Activated T-cell treated with anti-CD3 and anti-CD28 coated beads for 1 hour (primary cell): ENCODE results near the gene CYTH2.

ENCODE experiments used
- DNase-seq: peaks from one replicate; pipeline ENCODE4 v3.0.0-alpha.2; 2020; ENCODE audit warnings: low read depth

Gene CYTH2, protein sequence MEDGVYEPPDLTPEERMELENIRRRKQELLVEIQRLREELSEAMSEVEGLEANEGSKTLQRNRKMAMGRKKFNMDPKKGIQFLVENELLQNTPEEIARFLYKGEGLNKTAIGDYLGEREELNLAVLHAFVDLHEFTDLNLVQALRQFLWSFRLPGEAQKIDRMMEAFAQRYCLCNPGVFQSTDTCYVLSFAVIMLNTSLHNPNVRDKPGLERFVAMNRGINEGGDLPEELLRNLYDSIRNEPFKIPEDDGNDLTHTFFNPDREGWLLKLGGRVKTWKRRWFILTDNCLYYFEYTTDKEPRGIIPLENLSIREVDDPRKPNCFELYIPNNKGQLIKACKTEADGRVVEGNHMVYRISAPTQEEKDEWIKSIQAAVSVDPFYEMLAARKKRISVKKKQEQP

DNA sequence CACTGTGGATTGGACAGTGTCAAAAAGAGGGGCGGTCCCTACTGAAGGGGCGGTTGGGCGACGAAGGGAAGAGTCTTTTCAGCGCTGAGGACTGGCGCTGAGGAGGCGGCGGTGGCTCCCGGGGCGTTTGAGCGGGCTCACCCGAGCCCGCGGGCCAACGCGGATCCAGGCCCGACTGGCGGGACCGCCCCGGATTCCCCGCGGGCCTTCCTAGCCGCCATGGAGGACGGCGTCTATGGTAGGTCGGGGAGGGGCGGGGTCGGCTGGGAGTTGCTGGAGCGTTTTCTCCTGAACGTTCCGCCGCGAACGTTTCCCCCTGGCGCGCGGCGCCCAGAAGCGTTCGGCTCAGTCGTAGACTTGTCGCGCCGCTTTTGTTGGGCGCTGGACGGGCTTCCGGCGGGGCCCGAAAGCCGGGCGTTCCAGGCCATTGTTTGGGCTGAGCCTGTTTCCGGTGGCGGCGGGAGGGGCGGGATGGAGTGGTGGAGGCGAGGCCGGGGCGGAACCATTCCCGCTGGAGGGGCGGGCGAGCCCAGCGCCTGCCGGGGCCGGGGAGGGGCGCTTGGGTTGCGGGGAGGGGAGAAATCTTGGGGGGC, at the start of gene CYTH2:
Gene CYTH2 (plus strand): TSS at position 81 of the 593 bp plus-strand sequence. CDS start 139 bp downstream, at position 220.
- DNase-seq, result peak; percentile 44

DNA sequence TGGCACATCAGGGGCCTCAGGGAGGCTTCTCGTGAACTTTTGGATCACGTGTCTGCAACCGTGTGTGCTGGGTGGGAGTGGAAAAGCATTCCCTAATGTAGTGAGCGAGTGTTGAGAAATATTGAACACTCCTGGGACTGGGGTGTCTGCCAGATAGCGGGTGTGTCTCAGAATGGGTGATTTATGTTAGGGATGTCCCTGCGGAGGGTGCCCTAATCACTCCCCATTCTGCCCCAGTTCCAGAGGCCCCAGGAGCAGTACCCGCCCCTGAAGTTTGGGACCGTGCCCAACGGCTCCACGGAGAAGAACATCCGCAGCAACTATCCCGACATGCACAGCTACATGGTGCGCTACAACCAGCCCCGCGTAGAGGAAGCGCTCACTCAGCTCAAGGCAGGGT, 47.6 kb upstream of the CYTH2 start:
- DNase-seq, result no peak

DNA sequence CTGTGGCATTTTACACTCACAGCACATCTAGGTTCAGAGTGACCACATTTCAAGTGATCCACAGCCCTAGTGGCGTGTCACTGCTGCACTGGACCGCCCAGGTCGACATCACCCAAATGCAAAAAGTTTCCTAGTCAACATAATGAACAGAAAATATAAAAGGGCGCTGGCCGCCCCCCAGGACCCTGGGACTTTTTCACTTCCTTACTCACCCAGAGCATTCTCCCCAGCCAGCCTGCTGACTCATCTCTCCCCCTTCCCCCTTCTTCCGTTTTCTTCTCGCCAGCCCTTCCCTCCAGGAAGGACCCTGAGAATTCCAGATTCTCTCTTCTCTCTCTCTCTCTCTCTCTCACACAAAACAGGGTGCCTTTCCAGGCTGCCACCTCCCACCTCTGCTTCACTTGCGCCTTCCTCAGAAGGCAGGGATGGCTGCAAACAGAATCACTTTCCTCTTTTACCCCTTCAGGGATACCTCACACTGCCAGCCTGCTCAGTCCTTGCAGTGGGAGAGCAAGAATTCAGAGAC, 44.4 kb upstream of the CYTH2 start:
- DNase-seq, result no peak

DNA sequence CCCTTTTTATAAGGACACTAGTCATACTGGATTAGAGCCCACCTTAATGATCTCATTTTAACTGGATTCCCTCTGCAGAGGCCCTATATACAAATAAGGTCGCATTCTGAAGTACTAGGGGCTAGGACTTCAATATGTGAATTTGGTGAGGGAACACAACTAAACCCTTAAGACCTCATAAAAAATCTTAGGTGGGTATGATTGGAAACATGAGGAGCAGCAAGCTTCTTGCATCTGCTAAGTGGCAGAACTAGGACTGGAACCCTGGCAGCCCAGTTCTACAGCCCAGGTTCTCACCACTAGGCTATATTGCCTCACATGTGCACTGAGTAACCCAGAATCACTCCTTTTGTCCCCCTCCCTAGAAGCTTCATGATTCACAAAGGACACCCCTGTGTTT, 40.5 kb upstream of the CYTH2 start:
- DNase-seq, result no peak

DNA sequence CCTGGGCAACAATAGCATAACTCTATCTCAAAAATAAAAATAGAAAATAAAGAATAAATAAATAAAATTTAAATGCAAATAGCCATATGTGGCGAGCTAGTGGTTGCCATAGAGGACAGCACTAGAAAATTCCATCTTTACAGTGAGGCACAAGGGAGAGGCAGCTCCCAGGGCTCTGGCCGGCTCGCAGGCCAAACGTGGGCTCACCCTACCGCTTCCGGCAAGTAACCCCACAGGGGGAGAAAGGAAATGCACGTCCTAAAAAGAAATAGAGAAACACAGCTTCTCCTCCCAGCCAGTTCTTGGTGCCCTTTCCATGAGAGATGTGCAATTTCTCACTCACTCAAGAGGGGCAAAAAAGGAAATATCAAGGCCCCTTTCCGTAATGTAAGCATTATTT, 35.8 kb upstream of the CYTH2 start:
- DNase-seq, result no peak

DNA sequence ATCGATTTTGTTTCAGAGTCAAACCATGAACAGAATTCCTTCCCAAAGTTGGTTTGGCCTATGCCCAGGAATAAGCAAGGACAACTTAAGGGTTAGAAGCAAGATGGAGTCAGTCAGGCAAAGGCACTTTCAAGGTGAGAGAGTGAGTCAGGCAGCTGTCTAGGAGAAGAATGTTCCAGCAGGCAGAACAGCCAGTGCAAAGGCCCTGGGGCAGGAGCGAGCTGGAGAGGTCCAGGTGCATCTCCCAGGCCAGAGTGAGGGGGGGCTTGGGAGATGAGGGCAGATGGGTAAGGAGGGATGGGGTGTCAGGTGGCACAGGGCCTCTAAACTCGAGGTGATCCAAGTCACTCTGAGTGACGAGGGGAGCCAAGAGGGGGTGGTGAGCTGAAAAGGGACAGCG, 32.6 kb upstream of the CYTH2 start:
- no peak for DNase-seq

DNA sequence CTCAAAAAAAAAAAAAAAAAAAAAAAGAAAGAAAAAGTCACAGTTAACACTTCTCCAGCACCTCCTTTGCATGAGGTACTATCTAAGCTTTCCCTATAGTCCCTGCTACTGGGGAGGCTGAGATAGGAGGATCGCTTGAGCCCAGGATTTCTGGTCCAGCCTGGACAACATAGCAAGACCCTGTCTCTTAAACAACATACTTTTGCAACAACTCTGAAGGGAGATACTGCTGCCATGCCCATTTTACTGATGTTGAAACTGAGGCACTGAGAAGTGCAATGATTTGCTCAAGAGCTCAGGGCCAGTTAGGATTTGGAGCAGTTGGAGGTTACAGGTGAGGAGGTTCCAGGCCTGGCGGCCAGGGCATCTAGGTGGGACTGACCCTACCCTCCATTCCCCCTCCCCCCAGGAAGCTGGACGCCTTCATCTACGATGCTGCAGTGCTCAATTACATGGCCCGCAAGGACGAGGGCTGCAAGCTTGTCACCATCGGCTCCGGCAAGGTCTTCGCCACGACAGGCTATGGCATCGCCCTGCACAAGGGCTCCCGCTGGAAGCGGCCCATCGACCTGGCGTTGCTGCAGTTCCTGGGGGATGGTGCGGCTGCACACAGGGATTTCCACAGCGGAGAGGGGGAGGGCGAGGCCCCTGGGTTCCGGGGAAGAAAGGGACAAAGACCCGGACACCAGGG, 27.7 kb upstream of the CYTH2 start:
- DNase-seq, result no peak

DNA sequence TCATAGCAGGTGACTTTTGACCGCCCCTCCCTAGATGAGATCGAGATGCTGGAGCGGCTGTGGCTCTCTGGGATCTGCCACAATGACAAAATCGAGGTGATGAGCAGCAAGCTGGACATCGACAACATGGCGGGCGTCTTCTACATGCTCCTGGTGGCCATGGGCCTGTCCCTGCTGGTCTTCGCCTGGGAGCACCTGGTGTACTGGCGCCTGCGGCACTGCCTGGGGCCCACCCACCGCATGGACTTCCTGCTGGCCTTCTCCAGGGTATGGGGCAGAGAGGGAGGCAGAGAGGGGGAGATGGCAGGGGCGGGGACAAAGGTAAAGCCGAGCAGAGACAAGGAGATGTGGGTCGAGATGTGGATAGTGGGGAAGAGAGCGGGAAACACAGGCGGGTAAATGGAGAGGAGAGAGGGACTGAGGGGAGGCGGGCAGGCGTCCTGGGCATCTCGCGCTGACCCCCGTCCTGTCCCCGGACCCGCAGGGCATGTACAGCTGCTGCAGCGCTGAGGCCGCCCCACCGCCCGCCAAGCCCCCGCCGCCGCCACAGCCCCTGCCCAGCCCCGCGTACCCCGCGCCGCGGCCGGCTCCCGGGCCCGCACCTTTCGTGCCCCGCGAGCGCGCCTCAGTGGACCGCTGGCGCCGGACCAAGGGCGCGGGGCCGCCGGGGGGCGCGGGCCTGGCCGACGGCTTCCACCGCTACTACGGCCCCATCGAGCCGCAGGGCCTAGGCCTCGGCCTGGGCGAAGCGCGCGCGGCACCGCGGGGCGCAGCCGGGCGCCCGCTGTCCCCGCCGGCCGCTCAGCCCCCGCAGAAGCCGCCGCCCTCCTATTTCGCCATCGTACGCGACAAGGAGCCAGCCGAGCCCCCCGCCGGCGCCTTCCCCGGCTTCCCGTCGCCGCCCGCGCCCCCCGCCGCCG, 26.8 kb upstream of the CYTH2 start:
- DNase-seq, result no peak

DNA sequence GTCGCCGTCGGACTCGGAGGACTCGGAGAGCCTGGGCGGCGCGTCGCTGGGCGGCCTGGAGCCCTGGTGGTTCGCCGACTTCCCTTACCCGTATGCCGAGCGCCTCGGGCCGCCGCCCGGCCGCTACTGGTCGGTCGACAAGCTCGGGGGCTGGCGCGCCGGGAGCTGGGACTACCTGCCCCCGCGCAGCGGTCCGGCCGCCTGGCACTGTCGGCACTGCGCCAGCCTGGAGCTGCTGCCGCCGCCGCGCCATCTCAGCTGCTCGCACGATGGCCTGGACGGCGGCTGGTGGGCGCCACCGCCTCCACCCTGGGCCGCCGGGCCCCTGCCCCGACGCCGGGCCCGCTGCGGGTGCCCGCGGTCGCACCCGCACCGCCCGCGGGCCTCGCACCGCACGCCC, 25.9 kb upstream of the CYTH2 start:
- DNase-seq, result no peak

DNA sequence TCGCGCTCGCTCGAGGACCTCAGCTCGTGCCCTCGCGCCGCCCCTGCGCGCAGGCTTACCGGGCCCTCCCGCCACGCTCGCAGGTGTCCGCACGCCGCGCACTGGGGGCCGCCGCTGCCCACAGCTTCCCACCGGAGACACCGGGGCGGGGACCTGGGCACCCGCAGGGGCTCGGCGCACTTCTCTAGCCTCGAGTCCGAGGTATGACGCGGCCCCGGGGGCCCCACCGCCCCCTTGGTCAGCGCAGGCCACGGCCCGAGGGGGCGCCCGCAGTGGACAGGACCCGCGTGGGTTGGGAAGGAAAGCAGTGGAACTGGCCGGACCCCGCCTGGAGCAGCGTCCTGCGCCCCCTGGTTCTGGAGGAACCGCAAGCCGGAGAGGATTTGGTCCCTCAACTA, 25.4 kb upstream of the CYTH2 start:
- DNase-seq, result no peak

DNA sequence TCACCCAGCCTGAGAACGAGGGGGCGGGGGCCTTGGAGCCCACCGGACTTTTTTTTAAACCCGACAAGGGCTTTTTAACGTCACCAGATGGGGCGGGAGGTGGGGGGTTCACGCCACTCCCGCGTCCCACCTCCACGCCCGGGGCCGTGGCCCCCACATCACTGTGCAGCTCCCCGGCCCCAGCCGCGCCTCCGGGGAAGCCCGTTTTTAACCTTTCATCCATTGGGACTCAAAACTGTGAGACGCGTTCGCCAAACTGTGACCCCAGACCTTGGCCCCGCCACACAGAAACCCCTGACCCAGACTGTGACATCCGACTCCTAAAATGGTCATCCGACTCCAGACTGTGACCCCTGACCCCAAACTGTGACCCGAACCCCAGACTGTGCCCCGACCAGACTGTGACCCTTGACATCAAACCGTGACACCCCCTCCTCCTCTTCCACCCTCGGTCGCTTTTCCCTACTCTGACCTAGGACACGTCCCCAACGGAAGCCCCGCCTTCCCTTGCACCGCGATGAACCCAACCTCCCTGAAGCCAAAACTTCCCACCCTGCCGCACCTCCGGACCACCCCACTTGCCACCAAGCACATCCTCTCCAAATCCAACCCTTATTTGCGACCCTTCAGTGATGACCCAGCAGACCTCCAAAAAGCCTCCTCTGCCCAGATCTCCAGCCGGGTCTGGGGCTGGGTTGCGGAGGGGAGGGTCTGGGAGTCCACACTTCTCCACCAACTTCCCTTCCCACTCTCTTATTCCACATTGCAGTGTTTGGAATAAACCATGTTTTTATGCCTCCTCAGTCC, 24.8 kb upstream of the CYTH2 start:
- DNase-seq, result no peak

DNA sequence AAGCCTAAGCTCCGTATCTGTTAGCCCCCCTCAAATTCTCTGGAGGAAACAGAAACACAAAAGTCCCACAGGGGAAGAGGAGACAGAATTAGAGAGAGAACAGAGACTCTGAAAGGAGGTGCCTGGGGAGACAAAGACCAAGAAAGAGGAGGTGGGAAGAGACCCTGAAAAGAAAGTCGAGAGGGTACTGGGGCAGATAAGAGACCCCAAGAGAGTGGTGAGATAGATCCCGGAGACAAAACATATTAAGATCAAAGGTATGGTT, 24.3 kb upstream of the CYTH2 start:
- DNase-seq, result no peak

DNA sequence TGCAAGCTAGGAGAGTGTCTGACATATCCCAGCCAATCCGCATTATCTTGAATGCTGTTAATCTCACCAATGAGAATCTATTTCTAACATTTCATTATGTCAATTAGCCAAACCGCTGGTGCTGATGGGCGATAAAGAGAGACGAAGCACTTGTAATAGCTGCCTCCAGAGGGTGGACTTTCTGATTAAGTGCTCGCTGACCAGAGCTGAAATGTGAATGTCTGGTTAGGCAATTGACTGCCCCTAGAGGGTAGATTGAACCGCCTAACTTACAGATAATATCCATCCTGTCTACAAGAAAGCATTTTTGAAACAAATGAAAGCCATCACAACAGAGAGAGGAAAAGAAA, 23.9 kb upstream of the CYTH2 start:
- DNase-seq, result no peak

DNA sequence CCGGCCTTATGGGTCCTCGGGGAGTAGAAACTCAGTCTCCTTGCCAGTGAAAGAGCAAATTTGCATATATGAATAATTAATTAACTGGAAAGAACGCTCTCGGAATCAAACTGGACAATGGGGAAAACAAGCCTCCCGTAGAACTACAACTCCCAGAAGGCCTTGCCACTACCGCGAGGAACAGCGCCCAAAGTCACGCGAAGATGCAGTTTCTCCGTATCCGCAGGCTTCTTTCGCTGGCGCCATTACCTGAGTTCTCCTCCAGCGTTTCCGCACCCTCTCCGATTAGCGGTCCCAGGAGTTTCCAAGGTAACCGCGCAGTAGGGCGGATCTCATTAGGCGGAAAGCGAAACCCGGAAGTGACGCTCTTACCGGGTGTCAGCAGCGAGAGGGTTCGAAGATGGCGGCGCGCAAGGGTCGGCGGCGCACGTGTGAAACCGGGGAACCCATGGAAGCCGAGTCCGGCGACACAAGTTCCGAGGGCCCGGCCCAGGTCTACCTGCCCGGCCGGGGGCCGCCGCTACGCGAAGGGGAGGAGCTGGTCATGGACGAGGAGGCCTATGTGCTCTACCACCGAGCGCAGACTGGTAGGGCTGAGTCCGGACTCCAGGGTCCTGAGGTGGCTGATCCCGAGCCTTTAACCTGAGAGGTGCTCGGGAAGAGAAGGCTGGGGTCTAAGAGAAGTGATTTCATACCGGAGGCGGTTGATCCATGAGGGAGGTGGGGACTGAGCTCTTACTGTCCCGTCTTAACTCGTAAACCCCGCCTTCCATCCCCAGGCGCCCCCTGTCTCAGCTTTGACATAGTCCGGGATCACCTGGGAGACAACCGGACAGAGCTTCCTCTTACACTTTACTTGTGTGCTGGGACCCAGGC, 23.3 kb upstream of the CYTH2 start, which contains the start of gene GRWD1:
Gene GRWD1 (plus strand): TSS at position 378 of the 876 bp plus-strand sequence. CDS start 23 bp downstream, at position 401.
- DNase-seq, result peak; percentile 84

DNA sequence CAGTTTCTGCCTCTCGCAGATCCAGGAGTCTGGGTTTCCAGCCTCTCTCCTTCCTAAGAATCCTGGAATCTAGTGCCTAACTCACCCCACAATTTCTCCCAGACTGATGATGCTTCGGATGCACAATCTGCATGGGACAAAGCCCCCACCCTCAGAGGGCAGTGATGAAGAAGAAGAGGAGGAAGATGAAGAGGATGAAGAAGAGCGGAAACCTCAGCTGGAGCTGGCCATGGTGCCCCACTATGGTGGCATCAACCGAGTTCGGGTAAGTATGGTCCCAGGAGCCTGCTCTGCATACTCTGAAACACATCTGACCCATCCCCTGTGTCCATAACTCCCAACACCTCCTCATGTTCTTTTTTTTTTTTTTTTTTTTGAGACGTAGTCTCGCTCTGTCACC, 22.6 kb upstream of the CYTH2 start:
- no peak for DNase-seq

DNA sequence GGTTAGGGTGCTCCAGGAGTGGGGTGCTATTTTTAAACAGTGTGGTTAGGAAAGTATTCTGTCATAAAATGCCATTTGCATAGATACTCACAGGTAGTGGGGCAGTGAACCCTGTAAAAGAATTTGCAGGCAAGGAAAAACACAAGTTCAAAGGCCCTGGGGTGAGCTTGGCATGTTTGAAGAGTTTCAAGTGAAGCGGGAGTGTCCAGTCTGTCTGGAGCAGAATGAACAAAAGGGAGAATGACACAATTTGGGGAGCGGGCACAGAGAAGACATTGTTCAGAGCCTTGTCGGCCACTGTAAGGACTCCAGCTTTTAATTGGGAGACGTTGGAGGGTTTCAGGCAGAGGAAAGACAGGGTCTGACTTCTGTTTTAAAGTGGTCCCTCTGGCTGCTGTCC, 20.6 kb upstream of the CYTH2 start:
- no peak for DNase-seq

DNA sequence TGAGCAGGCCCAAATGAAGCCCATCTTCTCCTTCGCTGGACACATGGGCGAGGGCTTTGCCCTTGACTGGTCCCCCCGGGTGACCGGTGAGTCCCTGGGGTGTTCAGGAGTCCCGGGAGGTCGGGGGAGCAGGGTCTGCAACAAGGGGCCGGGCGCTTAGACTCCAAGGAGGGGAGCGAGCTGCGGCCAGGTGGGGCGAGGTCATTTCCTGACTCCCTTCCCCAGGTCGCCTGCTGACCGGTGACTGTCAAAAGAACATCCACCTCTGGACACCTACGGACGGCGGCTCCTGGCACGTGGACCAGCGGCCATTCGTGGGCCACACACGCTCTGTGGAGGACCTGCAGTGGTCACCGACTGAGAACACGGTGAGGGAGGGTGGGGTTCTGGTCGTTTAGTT, 18.7 kb upstream of the CYTH2 start:
- DNase-seq, result no peak

DNA sequence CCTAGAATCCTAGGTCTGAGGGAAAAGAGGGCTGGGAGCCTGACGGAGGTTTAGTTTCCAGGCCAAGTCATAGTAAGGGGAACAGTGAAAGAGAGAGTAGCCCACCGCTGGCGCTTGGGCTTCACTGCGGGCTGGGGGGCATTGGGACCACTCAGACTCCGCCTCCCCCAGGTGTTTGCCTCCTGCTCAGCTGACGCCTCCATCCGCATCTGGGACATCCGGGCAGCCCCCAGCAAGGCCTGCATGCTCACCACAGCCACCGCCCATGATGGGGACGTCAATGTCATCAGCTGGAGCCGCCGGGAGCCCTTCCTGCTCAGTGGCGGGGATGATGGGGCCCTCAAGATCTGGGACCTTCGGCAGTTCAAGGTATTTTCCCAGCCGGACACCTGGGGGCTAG, 18.3 kb upstream of the CYTH2 start:
- no peak for DNase-seq

DNA sequence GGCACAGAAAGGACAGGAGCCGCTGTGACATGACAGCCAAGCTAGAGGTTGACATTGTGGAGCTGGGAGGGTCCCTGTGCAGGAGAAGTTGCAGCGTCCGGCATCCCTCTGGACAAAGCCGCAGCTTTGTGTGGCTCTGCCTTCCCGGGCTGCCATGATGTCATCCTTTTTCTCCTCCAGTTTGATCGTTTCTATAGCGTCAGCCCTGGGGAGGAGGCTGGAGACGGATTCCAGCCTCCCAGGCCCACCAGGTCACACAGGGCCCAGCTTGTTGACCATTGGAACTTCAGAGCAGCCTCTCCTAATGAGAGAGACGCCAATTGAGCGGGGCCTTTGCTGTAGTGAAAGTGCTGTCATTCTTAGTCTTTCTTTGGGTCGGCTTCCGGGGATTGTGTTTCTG, 17.5 kb upstream of the CYTH2 start:
- no peak for DNase-seq
